ENCODE data around the gene ESR2.

DNA sequence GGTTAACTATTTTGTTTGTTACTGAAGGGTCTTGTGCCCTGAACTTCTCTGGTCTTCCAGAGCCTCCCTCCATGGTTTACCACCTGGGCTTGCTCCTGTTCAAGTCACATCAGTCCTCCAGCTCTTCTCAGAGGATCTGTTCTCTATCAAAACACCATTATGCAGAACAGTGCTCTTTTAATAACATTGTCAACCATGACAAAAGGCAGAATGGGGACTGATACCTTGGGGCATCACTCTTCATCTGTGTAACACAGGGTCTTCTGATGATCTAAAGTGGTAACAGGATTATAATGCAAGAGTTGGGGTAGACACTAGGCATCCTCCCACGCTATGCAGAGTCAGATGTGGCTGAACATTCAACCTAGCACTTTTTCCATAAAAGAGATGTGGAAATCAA, 38.4 kb downstream of the ESR2 start:
- TF ChIP-seq, protein P1, sequence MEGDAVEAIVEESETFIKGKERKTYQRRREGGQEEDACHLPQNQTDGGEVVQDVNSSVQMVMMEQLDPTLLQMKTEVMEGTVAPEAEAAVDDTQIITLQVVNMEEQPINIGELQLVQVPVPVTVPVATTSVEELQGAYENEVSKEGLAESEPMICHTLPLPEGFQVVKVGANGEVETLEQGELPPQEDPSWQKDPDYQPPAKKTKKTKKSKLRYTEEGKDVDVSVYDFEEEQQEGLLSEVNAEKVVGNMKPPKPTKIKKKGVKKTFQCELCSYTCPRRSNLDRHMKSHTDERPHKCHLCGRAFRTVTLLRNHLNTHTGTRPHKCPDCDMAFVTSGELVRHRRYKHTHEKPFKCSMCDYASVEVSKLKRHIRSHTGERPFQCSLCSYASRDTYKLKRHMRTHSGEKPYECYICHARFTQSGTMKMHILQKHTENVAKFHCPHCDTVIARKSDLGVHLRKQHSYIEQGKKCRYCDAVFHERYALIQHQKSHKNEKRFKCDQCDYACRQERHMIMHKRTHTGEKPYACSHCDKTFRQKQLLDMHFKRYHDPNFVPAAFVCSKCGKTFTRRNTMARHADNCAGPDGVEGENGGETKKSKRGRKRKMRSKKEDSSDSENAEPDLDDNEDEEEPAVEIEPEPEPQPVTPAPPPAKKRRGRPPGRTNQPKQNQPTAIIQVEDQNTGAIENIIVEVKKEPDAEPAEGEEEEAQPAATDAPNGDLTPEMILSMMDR (IDR thresholded peaks at IDR 0.05): no peak
- no peak for TF ChIP-seq POLR2A (IDR thresholded peaks at IDR 0.05)
